ENCODE measurements around the gene HOXA7. TPM values are rescaled to one million over a fixed set of nuclear protein-coding genes. Genes with fewer than 3 reads are reported as not detected.

HOXA7 gene
- total and polyA plus RNA-seq, 7 experiments from 2014 or later = not detected

DNA sequence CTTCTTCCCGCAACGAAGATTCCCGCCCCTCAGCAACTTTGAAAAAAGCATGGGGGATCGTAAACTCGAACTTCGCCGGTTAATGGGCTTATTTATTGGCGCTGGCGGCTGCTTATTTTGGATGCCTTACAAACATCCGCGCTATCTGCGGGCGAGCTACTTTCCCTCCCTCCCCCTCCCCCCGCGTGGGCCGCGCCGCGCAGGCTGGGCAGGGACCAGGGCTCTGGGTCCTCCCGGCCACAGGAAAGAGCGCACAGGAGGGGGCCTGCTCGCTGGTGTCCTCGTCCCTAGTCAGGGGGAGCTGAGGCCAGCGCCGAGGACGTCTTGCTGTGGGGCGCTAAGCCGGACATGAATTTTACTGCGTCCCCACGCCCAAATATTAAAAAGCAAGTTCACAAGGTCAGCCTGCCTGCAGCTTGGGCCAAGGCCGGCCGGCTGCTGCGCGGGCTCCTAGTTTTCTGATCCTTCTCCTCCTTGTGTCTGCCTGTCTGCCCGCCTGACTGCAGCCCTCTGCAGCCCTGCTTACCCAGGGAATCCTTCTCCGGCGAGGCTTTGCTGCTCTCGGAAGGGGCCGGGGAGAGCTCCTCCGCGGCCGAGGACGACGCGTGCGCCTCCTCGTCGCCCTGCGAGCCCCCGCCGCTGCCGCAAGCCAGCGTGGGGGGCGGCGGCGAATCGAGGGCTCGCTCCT lies 16.5 kb upstream of the HOXA7 start:
- Histone ChIP-seq H3K27me3 (ENCODE audit: control insufficient read depth in 2 of 2, insufficient read depth in 2 of 2, low read length in 2 of 2) (peaks cover 32 to 65% of the 10 kb centered on the region in 2 donors), H3K9me3 (ENCODE audit: control insufficient read depth in 2 of 3, low read length in 3 of 3) (no peaks in the 10 kb centered on the region), H3K4me1 (ENCODE audit: control insufficient read depth in 2 of 2, insufficient read depth in 2 of 2, low read length in 2 of 2) (peaks cover 16 to 25% of the 10 kb centered on the region in 2 donors), H3K4me3 (ENCODE audit: low read length) (peak overlapping the region; percentile 36), H3K27ac (ENCODE audit: low read depth, low read length) (no peak overlapping the region), H3K36me3 (ENCODE audit: control insufficient read depth in 2 of 3, insufficient read depth in 3 of 3, low read length in 3 of 3) (no peaks in the 10 kb centered on the region)
- ATAC-seq (peak; percentile 15), DNase-seq (peak in 2 of 9 donors; percentile 23 to 40)
- peak overlapping the region in 9 of 10 donors; percentile 23 to 79 (median 69) for H3K4me3 Mint-ChIP-seq
- peak overlapping the region in 1 of 9 donors; percentile 86 for H3K27ac Mint-ChIP-seq
- peaks cover 59 to 69% (median 67%) of the 10 kb centered on the region in 5 donors for H3K27me3 Mint-ChIP-seq
- ChIA-PET CTCF (interaction anchor here (0.9 kb wide), 1 partner anchor 10 kb away, joined by 4 read pairs; no protein-coding TSS in a partner anchor), POLR2A (interaction anchor here (1.1 to 1.8 kb wide), 2 partner anchors 16 to 19 kb away, joined by 3 to 4 read pairs; partner anchors contain the start of gene HOXA7)
- intact Hi-C loops (cut with micrococcal nuclease) = loop anchor here (1.0 to 5.0 kb wide), 5 partner anchors 12 to 971 kb away; partner anchors contain the start of genes CBX3 (in 1 of the 2), HNRNPA2B1 (in 1 of the 2) and HOXA7 (in 1 of the 2)
- H3K9me3 Mint-ChIP-seq = peaks cover 0 to 18% (median 2%) of the 10 kb centered on the region in 11 donors
- H3K4me1 Mint-ChIP-seq = peaks cover 14 to 43% (median 23%) of the 10 kb centered on the region in 7 donors
- H3K36me3 Mint-ChIP-seq = peaks cover 0 to 5% (median 0%) of the 10 kb centered on the region in 5 donors

DNA sequence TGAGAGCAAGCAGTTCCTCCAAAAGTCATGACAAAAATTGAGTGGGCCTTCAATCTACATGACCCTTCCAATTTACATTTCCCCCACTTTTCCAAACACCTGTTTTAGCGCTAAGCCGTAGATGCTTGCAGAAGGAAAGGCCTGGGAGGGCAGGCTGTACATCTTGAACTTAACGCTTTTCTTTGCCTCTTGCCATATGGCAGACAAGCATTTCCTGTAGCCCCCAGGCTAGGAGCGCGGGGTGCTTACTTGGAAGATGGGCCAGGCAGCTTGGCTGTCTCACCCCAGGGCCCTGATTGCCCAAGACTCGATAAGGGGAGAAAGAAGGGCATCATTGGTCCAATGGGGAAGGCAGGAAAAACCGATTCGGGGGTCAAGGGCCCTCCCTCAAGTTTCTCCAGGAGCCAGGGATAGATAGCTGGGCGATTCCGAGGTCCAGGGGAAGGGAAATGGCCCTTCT lies 15.9 kb upstream of the HOXA7 start:
- Mint-ChIP-seq H3K36me3 (peaks cover 0 to 5% (median 0%) of the 10 kb centered on the region in 5 donors), H3K9me3 (peaks cover 0 to 21% (median 2%) of the 10 kb centered on the region in 11 donors), H3K4me1 (peaks cover 14 to 50% (median 23%) of the 10 kb centered on the region in 7 donors), H3K4me3 (peak overlapping the region; percentile 39 to 79 (median 69)), H3K27me3 (peaks cover 60 to 69% (median 68%) of the 10 kb centered on the region in 5 donors), H3K27ac (peak overlapping the region in 5 of 9 donors; percentile 70 to 86 (median 75))
- Histone ChIP-seq H3K27ac (ENCODE audit: low read depth, low read length) (no peak overlapping the region), H3K27me3 (ENCODE audit: control insufficient read depth in 2 of 2, insufficient read depth in 2 of 2, low read length in 2 of 2) (peaks cover 38 to 71% of the 10 kb centered on the region in 2 donors), H3K9me3 (ENCODE audit: control insufficient read depth in 2 of 3, low read length in 3 of 3) (no peaks in the 10 kb centered on the region), H3K36me3 (ENCODE audit: control insufficient read depth in 2 of 3, insufficient read depth in 3 of 3, low read length in 3 of 3) (no peaks in the 10 kb centered on the region), H3K4me3 (ENCODE audit: low read length) (no peak overlapping the region), H3K4me1 (ENCODE audit: control insufficient read depth in 2 of 2, insufficient read depth in 2 of 2, low read length in 2 of 2) (peaks cover 16 to 25% of the 10 kb centered on the region in 2 donors)
- intact Hi-C loops (cut with micrococcal nuclease) = loop anchor here (2.0 to 5.0 kb wide), 4 partner anchors 14 to 970 kb away; partner anchors contain the start of genes CBX3 (in 1 of the 2), HNRNPA2B1 (in 1 of the 2) and HOXA7 (in 1 of the 2)
- POLR2A ChIA-PET = interaction anchor here (1.1 to 1.8 kb wide), 2 partner anchors 16 to 18 kb away, joined by 3 to 4 read pairs; partner anchors contain the start of gene HOXA7
- no peak for ATAC-seq
- peak in 2 of 9 donors; percentile 23 to 26 for DNase-seq
- CTCF ChIA-PET = no interaction called here

DNA sequence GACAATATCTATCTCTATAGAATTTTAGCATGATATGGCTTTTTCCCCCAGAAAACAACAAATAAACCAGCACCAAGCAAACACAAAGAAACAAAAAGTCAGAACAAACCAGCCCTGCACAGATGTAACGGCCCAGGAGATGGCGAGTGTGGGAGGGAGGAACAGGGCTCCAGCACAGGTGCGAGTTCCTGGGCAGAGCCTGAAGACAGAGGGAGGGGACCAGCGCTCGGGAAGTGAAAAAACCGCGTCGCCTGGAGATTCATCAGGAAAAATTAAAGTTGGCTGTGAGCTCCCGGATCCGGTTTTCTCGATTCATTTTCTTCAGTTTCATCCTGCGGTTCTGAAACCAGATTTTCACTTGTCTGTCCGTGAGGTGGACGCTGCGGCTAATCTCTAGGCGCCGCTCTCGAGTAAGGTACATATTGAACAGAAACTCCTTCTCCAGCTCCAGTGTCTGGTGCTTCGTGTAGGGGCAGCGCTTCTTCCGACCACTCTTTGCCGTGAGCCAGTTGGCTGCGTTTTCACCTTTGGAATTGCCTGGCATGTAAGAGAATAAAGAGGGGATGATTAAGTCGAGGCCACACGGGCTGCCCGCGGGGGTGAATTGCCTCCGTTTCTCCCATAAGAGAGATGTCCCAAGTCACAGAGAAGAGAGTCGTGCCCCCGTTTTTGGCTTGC lies 15.3 kb upstream of the HOXA7 start:
- H3K27ac Mint-ChIP-seq = peak overlapping the region in 6 of 9 donors; percentile 23 to 87 (median 74)
- peaks cover 18 to 55% (median 27%) of the 10 kb centered on the region in 7 donors for H3K4me1 Mint-ChIP-seq
- Histone ChIP-seq H3K27me3 (ENCODE audit: control insufficient read depth in 2 of 2, insufficient read depth in 2 of 2, low read length in 2 of 2) (peaks cover 42 to 77% of the 10 kb centered on the region in 2 donors), H3K27ac (ENCODE audit: low read depth, low read length) (no peak overlapping the region), H3K9me3 (ENCODE audit: control insufficient read depth in 2 of 3, low read length in 3 of 3) (no peaks in the 10 kb centered on the region), H3K4me1 (ENCODE audit: control insufficient read depth in 2 of 2, insufficient read depth in 2 of 2, low read length in 2 of 2) (peaks cover 16 to 29% of the 10 kb centered on the region in 2 donors), H3K36me3 (ENCODE audit: control insufficient read depth in 2 of 3, insufficient read depth in 3 of 3, low read length in 3 of 3) (no peaks in the 10 kb centered on the region), H3K4me3 (ENCODE audit: low read length) (no peak overlapping the region)
- ATAC-seq (no peak), DNase-seq (peak in 2 of 9 donors; percentile 10 to 17)
- peak overlapping the region; percentile 39 to 79 (median 69) for H3K4me3 Mint-ChIP-seq
- H3K36me3 Mint-ChIP-seq = peaks cover 0 to 5% (median 0%) of the 10 kb centered on the region in 5 donors
- POLR2A ChIA-PET = interaction anchor here (1.8 kb wide), 1 partner anchor 18 kb away, joined by 4 read pairs; no protein-coding TSS in a partner anchor
- peaks cover 65 to 74% (median 69%) of the 10 kb centered on the region in 5 donors for H3K27me3 Mint-ChIP-seq
- H3K9me3 Mint-ChIP-seq = peaks cover 0 to 21% (median 2%) of the 10 kb centered on the region in 11 donors
- CTCF ChIA-PET = no interaction called here
- intact Hi-C loops (cut with micrococcal nuclease) = loop anchor here (2.0 to 5.0 kb wide), 6 partner anchors 13 to 1311 kb away; partner anchors contain the start of genes CBX3 (in 1 of the 2), HNRNPA2B1 (in 1 of the 2), HOXA11 (in 1 of the 2) and HOXA7 (in 1 of the 2)

DNA sequence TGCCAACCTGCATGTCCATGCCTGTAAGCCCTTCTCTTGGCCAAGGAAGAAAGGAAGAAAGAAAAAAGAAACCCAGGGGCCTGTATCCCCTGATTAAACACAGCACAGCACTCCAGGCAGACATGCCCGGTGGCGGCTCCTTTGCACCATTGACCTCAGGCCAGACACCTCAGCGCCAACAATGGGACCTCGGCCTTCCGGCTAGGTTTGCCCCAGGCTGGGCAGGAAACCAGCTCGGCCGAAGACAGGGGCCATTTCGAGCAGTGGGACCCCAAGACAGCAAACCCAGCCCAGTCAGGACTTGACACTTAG lies 14.8 kb upstream of the HOXA7 start:
- intact Hi-C loops (cut with micrococcal nuclease) = loop anchor here (2.0 to 5.0 kb wide), 3 partner anchors 14 to 1310 kb away; partner anchors contain the start of genes CBX3 (in 1 of the 2), HNRNPA2B1 (in 1 of the 2) and HOXA11 (in 1 of the 2)
- POLR2A ChIA-PET = no interaction called here
- Histone ChIP-seq H3K4me1 (ENCODE audit: control insufficient read depth in 2 of 2, insufficient read depth in 2 of 2, low read length in 2 of 2) (peaks cover 16 to 34% of the 10 kb centered on the region in 2 donors), H3K9me3 (ENCODE audit: control insufficient read depth in 2 of 3, low read length in 3 of 3) (no peaks in the 10 kb centered on the region), H3K4me3 (ENCODE audit: low read length) (no peak overlapping the region), H3K27ac (ENCODE audit: low read depth, low read length) (no peak overlapping the region), H3K36me3 (ENCODE audit: control insufficient read depth in 2 of 3, insufficient read depth in 3 of 3, low read length in 3 of 3) (no peaks in the 10 kb centered on the region), H3K27me3 (ENCODE audit: control insufficient read depth in 2 of 2, insufficient read depth in 2 of 2, low read length in 2 of 2) (peaks cover 46 to 82% of the 10 kb centered on the region in 2 donors)
- Mint-ChIP-seq H3K4me1 (peaks cover 18 to 59% (median 31%) of the 10 kb centered on the region in 7 donors), H3K27me3 (peaks cover 64 to 75% (median 68%) of the 10 kb centered on the region in 5 donors), H3K36me3 (peaks cover 0 to 5% (median 0%) of the 10 kb centered on the region in 5 donors), H3K27ac (peak overlapping the region in 6 of 9 donors; percentile 23 to 87 (median 70)), H3K4me3 (peak overlapping the region in 9 of 10 donors; percentile 7 to 78 (median 62)), H3K9me3 (peaks cover 0 to 21% (median 2%) of the 10 kb centered on the region in 11 donors)
- CTCF ChIA-PET = no interaction called here
- peak in 1 of 9 donors; percentile 12 for DNase-seq
- ATAC-seq = no peak

DNA sequence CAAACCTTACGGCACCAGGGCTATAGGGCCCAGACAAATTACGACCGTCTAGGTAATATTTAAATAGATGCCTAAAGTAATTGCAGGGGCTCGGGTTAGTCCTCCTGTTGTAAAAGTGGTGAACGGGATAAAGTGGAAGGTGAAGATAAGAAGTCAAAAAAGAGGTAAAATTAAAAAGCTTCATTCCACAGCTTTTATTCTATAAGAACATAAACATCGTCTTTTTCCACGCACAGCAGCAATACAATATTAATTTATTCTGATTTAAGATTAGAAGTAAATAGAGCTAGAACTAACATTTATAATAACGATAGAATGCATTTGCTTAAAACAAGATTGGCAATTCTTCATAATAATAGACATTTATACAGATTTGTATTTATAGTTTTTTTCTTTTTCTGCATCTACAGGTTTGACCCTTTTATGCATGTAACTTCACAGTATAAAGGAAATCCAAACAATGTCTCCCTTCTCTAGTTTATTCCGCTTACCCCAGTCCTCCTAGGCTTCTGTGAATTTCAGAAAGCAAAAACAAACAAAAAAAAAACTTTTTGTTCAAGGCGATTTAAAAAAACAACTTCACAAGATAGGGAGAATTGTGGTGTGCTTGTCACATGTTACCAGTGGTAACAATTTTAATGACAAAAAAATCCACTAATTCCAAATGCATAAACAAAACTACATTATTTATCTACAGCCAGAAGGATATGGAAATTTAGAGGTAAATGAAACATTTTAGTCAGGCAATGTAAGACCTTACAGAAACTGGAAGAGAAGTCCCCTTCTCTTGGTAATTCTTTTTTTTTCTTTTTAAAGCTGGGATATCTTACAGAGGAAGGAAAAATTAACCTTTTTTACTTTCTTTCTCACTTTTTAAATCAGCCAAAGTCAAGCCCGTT lies 14.2 kb upstream of the HOXA7 start:
- H3K27me3 ChIP-seq (ENCODE audit: control insufficient read depth in 2 of 2, insufficient read depth in 2 of 2, low read length in 2 of 2) = peaks cover 48 to 87% of the 10 kb centered on the region in 2 donors
- Mint-ChIP-seq H3K27me3 (peaks cover 61 to 74% (median 68%) of the 10 kb centered on the region in 5 donors), H3K27ac (peak overlapping the region in 7 of 9 donors; percentile 3 to 75 (median 62)), H3K9me3 (peaks cover 0 to 25% (median 2%) of the 10 kb centered on the region in 11 donors), H3K4me3 (peak overlapping the region in 7 of 10 donors; percentile 16 to 69 (median 50)), H3K4me1 (peaks cover 21 to 65% (median 35%) of the 10 kb centered on the region in 7 donors), H3K36me3 (peaks cover 0 to 5% (median 2%) of the 10 kb centered on the region in 5 donors)
- ChIA-PET POLR2A (no interaction called here), CTCF (no interaction called here)
- H3K9me3 ChIP-seq (ENCODE audit: control insufficient read depth in 2 of 3, low read length in 3 of 3) = no peaks in the 10 kb centered on the region
- DNase-seq (no peak), ATAC-seq (no peak)
- H3K36me3 ChIP-seq (ENCODE audit: control insufficient read depth in 2 of 3, insufficient read depth in 3 of 3, low read length in 3 of 3) = no peaks in the 10 kb centered on the region
- H3K27ac ChIP-seq (ENCODE audit: low read depth, low read length) = no peak overlapping the region
- H3K4me1 ChIP-seq (ENCODE audit: control insufficient read depth in 2 of 2, insufficient read depth in 2 of 2, low read length in 2 of 2) = peaks cover 16 to 40% of the 10 kb centered on the region in 2 donors
- H3K4me3 ChIP-seq (ENCODE audit: low read length) = no peak overlapping the region
- intact Hi-C loops (cut with micrococcal nuclease) = loop anchor here (2.0 to 5.0 kb wide), 3 partner anchors 14 to 1310 kb away; partner anchors contain the start of genes CBX3 (in 1 of the 2), HNRNPA2B1 (in 1 of the 2) and HOXA11 (in 1 of the 2)
